Fibroblast of villous mesenchyme (primary cell): ENCODE data around the gene SLC6A3. TPM values are rescaled to one million over a fixed set of nuclear protein-coding genes. Genes with fewer than 3 reads are reported as not detected.

Experiments used
- DNase-seq: peaks from one replicate; pipeline ENCODE4 v3.0.0-alpha.2; 2010; ENCODE audit warnings: low read depth
- H3K4me3 ChIP-seq: 2 replicates; pipeline ENCODE4 v1.5.1; 2011; ENCODE audit warnings: low read depth, mild to moderate bottlenecking, low read length
- CTCF ChIP-seq: IDR thresholded peaks from 2 replicates; pipeline ENCODE4 v1.5.1; 2012; ENCODE audit warnings: low read depth, mild to moderate bottlenecking, low read length; ENCODE audit not compliant: insufficient read depth
- total RNA-seq: library from RNA; depleted of rRNA; stranded (reverse); fragments of >200 nt; gene quantifications from 2 replicates; pipeline ENCODE4 v1.2.3, GENCODE V29; 2012

Gene SLC6A3
- total RNA-seq, 1 donor, result not detected

GRCh38 chr5:1354576-1354975 is 90.7 kb downstream of the SLC6A3 start:
- TF ChIP-seq CTCF, result no peak
- no peak overlapping the region for H3K4me3 ChIP-seq

GRCh38 chr5:1352231-1353219 is 92.7 kb downstream of the SLC6A3 start:
- H3K4me3 ChIP-seq, result no peak overlapping the region
- no peak for TF ChIP-seq CTCF
- DNase-seq, result no peak

More at GRCh38 chr5:1354576-1354975, 90.7 kb downstream of the SLC6A3 start:
- DNase-seq, result no peak

GRCh38 chr5:1351156-1351555 is 94.1 kb downstream of the SLC6A3 start:
- no peak for TF ChIP-seq CTCF
- DNase-seq, result no peak
- H3K4me3 ChIP-seq, result no peak overlapping the region

- no peak for TF ChIP-seq CTCF
- DNase-seq, result no peak
- H3K4me3 ChIP-seq, result no peak overlapping the region
Observed at GRCh38 chr5:1349246-1349645, 96.0 kb downstream of the SLC6A3 start.

GRCh38 chr5:1348986-1349245 is 96.3 kb downstream of the SLC6A3 start:
- no peak for TF ChIP-seq CTCF
- DNase-seq, result no peak
- no peak overlapping the region for H3K4me3 ChIP-seq

GRCh38 chr5:1347571-1347970 is 97.7 kb downstream of the SLC6A3 start:
- TF ChIP-seq CTCF, result no peak
- no peak for DNase-seq

More at GRCh38 chr5:1347571-1347970, 97.7 kb downstream of the SLC6A3 start:
- H3K4me3 ChIP-seq, result no peak overlapping the region
